Spleen (tissue), 11 donors: ENCODE results near the gene HDGFL1. TPM values are rescaled to one million over a fixed set of nuclear protein-coding genes. Genes with fewer than 3 reads are reported as not detected.

ENCODE experiments used
- DNase-seq: peaks from one replicate; pipeline ENCODE4 v3.0.0-alpha.2; 2020
- H3K27ac ChIP-seq, 8 donors: fragments of 200-600 bp; sonication (generic) in 7 of 8; 1 replicate in 4 of 8; 2 replicates in 4 of 8; pipeline versions ENCODE4 v1.5.0 to v1.8.0; 2016 to 2021; ENCODE audit warnings: inconsistent platforms in 4 of 8, mild to moderate bottlenecking in 4 of 8, moderate library complexity in 1 of 8
- H3K27me3 ChIP-seq, 7 donors: fragments of 200-600 bp; sonication (generic) in 6 of 7; replicated peaks in 1 of 7; 1 replicate in 4 of 7; 2 replicates in 3 of 7; pipeline versions ENCODE4 v1.5.0 to v1.8.0; 2016 to 2021; ENCODE audit warnings: inconsistent platforms in 3 of 7, mild to moderate bottlenecking in 1 of 7
- H3K36me3 ChIP-seq, 6 donors: fragments of 200-600 bp; sonication (generic) in 5 of 6; 1 replicate in 4 of 6; 2 replicates in 2 of 6; pipeline versions ENCODE4 v1.5.0 to v1.8.0; 2016 to 2021; ENCODE audit warnings: inconsistent platforms in 2 of 6
- H3K4me1 ChIP-seq, 6 donors: fragments of 200-600 bp; sonication (generic) in 5 of 6; 1 replicate in 3 of 6; 2 replicates in 3 of 6; pipeline versions ENCODE4 v1.5.0 to v1.8.0; 2016 to 2021; ENCODE audit warnings: inconsistent platforms in 3 of 6
- H3K4me3 ChIP-seq, 8 donors: fragments of 200-600 bp; sonication (generic) in 7 of 8; 1 replicate in 4 of 8; 2 replicates in 4 of 8; pipeline versions ENCODE4 v1.5.0 to v1.8.0; 2016 to 2021; ENCODE audit warnings: inconsistent platforms in 4 of 8, mild to moderate bottlenecking in 4 of 8, moderate library complexity in 2 of 8
- H3K9me3 ChIP-seq, 8 donors: fragments of 200-600 bp; sonication (generic) in 7 of 8; 1 replicate in 4 of 8; 2 replicates in 4 of 8; pipeline versions ENCODE4 v1.5.0 to v1.8.0; 2016 to 2021; ENCODE audit warnings: inconsistent platforms in 4 of 8
- POLR2A ChIP-seq, 3 donors: fragments of 450-650 bp; IDR thresholded peaks; one replicate each; pipeline ENCODE4 v1.5.1; 2017; ENCODE audit warnings: antibody characterized with exemption in 3 of 3, mild to moderate bottlenecking in 1 of 3
- POLR2AphosphoS5 ChIP-seq, 3 donors: sonication (generic); formaldehyde crosslinking; IDR thresholded peaks; one replicate each; pipeline ENCODE4 v1.5.1; 2017; ENCODE audit warnings: antibody characterized with exemption in 3 of 3
- WGBS, 5 donors: extraction: QIAGEN DNeasy Blood & Tissue Kit in 3 of 5; methylation state at CpG; one replicate each; pipeline versions ENCODE4 v1.1.5 to v1.1.7; 2013 to 2018; 5-methylcytosine and 5-hydroxymethylcytosine counted together
- intact Hi-C: fragments of 100-400 bp; cut with DNase I; formaldehyde crosslinking; loops from one replicate; pipeline ENCODE4 v1.15.0; 2023; ENCODE audit warnings: low total_unique reads
- polyA plus RNA-seq, 3 donors: library from polyadenylated mRNA; stranded (reverse); fragments of 200-250 nt; gene quantifications; one replicate each; pipeline ENCODE4 v1.2.1, GENCODE V29; 2013
- total RNA-seq, 7 donors: library from RNA; depleted of rRNA in 3 of 7; stranded (reverse); fragments of >200 nt in 3 of 7; fragmentation: NEBNext Ultra II Directional in 4 of 7; extraction: Animal tissue kit (Norgen Biotek cat#: 25700) in 4 of 7; gene quantifications; one replicate each; pipeline versions ENCODE4 v1.1.0 to v1.2.1, GENCODE V29; 2016 to 2021
- TF ChIP-seq, protein P1 (sequence below), 11 experiments: fragments of 200-600 bp in 7 of 11; fragments of 450-650 bp in 4 of 11; sonication (generic) in 4 of 11; IDR thresholded peaks in 8 of 11; conservative IDR thresholded peaks in 3 of 11; 1 replicate in 7 of 11; 2 replicates in 4 of 11; pipeline versions ENCODE4 v1.4.0 to v1.8.0; 2016 to 2021; ENCODE audit warnings: antibody characterized with exemption in 11 of 11, inconsistent platforms in 4 of 11, mild to moderate bottlenecking in 1 of 11
- donor health status: healthy with polysubstance abuse.
- donor health status: DM: no; HTN: no; CAD: no; lungs with moderate emphysema.
- donor health status: DM: no; HTN: no; CAD: no.
- donor health status: Bipolar disorder and iron deficiency.
- donor health status: healthy.
- donor health status: DM: no; HTN: no; CAD: no.
- donor health status: DM: yes; HTN: yes; CAD: no.

The HDGFL1 gene
- total and polyA plus RNA-seq, 10 donors = not detected

DNA sequence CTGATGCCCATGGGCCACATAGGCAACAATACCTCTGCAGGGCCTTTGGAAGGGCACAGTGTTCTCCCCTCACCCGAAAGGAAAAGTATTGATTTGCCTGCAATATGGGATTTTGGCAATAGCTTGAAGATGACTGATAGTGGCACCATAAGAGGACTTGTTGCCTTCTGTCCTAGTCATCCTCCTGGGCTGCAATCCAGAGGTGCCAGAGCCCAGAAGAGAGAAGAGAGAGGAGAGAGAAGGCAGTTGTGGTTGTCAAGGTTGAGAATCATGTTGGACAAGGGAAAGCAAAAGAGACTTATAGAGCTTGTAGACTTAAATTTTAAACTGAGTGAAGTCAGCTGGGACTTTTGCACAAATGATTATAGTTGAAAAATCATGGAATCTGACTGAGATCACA is 14.6 kb downstream of the HDGFL1 start:
- 86 to 95% (median 92%) methylated on average over 1 of the region's 1 CpG for WGBS, 5 donors
- no peak for DNase-seq
- H3K36me3 ChIP-seq = no peaks in the 10 kb centered on the region
- no peaks in the 10 kb centered on the region for H3K9me3 ChIP-seq
- no peaks in the 10 kb centered on the region for H3K4me1 ChIP-seq
- H3K27me3 ChIP-seq = no peaks in the 10 kb centered on the region
- no peak overlapping the region for H3K27ac ChIP-seq
- H3K4me3 ChIP-seq = no peak overlapping the region
- TF ChIP-seq POLR2AphosphoS5 (IDR thresholded peaks at IDR 0.05) (no peak), POLR2A (IDR thresholded peaks at IDR 0.05) (no peak)
- TF ChIP-seq, protein P1, sequence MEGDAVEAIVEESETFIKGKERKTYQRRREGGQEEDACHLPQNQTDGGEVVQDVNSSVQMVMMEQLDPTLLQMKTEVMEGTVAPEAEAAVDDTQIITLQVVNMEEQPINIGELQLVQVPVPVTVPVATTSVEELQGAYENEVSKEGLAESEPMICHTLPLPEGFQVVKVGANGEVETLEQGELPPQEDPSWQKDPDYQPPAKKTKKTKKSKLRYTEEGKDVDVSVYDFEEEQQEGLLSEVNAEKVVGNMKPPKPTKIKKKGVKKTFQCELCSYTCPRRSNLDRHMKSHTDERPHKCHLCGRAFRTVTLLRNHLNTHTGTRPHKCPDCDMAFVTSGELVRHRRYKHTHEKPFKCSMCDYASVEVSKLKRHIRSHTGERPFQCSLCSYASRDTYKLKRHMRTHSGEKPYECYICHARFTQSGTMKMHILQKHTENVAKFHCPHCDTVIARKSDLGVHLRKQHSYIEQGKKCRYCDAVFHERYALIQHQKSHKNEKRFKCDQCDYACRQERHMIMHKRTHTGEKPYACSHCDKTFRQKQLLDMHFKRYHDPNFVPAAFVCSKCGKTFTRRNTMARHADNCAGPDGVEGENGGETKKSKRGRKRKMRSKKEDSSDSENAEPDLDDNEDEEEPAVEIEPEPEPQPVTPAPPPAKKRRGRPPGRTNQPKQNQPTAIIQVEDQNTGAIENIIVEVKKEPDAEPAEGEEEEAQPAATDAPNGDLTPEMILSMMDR (IDR thresholded peaks at IDR 0.05 in 8 of 11, conservative IDR thresholded peaks at IDR 0.05 in 3 of 11) = no peak
- intact Hi-C loops = no loop called here

DNA sequence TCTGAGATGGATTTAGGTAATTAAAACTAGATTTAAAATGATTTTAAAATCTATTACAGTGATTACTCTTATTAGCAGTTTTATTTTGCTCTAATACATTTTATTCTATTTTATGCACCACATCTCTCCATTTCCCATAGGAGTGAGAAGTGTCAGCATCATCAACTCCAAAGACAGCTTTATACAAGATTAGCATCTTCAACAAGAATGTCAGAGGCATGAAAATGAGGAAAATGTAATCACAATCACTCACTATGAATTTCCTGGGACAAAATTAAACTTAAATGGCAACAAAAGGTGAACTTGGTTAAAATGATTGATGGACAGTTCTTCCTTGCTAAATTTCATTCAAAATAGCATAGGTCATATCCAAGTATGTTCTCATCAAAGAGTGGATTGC is 19.8 kb downstream of the HDGFL1 start:
- Histone ChIP-seq H3K4me3 (no peak overlapping the region), H3K9me3 (no peaks in the 10 kb centered on the region), H3K36me3 (no peaks in the 10 kb centered on the region), H3K27me3 (no peaks in the 10 kb centered on the region), H3K4me1 (no peaks in the 10 kb centered on the region), H3K27ac (no peak overlapping the region)
- intact Hi-C loops = no loop called here
- TF ChIP-seq, protein P1 (IDR thresholded peaks at IDR 0.05 in 8 of 11, conservative IDR thresholded peaks at IDR 0.05 in 3 of 11) = no peak
- no peak for TF ChIP-seq POLR2A (IDR thresholded peaks at IDR 0.05)
- DNase-seq = no peak

DNA sequence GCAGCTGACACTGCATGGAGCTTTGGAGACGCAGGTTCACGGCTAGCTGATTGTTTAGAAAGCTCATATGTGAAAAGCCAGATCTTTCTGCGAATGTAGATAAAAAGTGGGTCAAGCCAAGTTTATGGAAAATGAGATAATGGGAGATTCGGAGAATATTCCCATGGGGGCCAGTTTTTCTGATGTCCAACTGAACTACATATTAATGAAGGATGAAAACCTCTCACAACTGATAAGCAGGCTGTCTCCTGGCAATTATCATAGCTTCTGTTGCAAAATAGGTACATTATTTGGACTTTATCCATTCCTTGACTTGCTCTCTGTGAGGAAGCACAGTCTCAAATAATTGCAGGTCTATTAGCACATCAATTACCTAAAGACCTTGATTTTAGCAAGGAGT is 21.1 kb downstream of the HDGFL1 start:
- no peak overlapping the region for H3K27ac ChIP-seq
- no peaks in the 10 kb centered on the region for H3K27me3 ChIP-seq
- no peak for DNase-seq
- H3K36me3 ChIP-seq = no peaks in the 10 kb centered on the region
- H3K4me3 ChIP-seq = no peak overlapping the region
- intact Hi-C loops = no loop called here
- TF ChIP-seq POLR2A (IDR thresholded peaks at IDR 0.05) = no peak
- TF ChIP-seq, protein P1 (IDR thresholded peaks at IDR 0.05 in 8 of 11, conservative IDR thresholded peaks at IDR 0.05 in 3 of 11) = no peak
- no peak for TF ChIP-seq POLR2AphosphoS5 (IDR thresholded peaks at IDR 0.05)
- H3K9me3 ChIP-seq = no peaks in the 10 kb centered on the region
- 84 to 94% (median 93%) methylated on average over 4 of the region's 4 CpGs for WGBS, 5 donors
- H3K4me1 ChIP-seq = no peaks in the 10 kb centered on the region

DNA sequence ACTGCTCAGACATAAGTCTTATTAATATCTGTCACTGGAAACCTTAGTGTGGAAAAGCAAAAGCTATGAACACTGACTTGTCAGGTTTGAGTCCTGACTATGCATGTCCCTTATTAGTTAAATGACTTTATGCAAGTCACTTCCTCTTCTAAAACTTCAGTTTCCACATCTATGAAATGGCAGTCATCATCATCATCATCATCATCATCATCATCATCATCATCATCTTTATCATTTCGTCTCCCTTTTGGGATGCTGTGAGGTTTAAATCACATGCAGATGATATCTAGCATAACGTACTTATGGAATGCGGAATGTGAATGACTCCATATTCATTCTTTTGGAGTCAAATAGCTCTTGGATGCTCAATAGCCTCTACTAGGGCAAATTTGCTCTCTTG is 24.5 kb downstream of the HDGFL1 start:
- WGBS, 5 donors = 82 to 95% (median 93%) methylated on average over 3 of the region's 3 CpGs
- intact Hi-C loops = no loop called here
- H3K27me3 ChIP-seq = no peaks in the 10 kb centered on the region
- H3K4me3 ChIP-seq = no peak overlapping the region
- no peak for DNase-seq
- TF ChIP-seq POLR2A (IDR thresholded peaks at IDR 0.05) = no peak
- TF ChIP-seq, protein P1 (IDR thresholded peaks at IDR 0.05 in 8 of 11, conservative IDR thresholded peaks at IDR 0.05 in 3 of 11) = no peak
- no peak for TF ChIP-seq POLR2AphosphoS5 (IDR thresholded peaks at IDR 0.05)
- H3K4me1 ChIP-seq = no peaks in the 10 kb centered on the region
- no peak overlapping the region for H3K27ac ChIP-seq
- no peaks in the 10 kb centered on the region for H3K9me3 ChIP-seq
- H3K36me3 ChIP-seq = no peaks in the 10 kb centered on the region
